ENCODE measurements around the gene MPZL1.

GRCh38 chr1:167799747-167800146, 78.0 kb downstream of the MPZL1 start:
- TF ChIP-seq, protein P1, sequence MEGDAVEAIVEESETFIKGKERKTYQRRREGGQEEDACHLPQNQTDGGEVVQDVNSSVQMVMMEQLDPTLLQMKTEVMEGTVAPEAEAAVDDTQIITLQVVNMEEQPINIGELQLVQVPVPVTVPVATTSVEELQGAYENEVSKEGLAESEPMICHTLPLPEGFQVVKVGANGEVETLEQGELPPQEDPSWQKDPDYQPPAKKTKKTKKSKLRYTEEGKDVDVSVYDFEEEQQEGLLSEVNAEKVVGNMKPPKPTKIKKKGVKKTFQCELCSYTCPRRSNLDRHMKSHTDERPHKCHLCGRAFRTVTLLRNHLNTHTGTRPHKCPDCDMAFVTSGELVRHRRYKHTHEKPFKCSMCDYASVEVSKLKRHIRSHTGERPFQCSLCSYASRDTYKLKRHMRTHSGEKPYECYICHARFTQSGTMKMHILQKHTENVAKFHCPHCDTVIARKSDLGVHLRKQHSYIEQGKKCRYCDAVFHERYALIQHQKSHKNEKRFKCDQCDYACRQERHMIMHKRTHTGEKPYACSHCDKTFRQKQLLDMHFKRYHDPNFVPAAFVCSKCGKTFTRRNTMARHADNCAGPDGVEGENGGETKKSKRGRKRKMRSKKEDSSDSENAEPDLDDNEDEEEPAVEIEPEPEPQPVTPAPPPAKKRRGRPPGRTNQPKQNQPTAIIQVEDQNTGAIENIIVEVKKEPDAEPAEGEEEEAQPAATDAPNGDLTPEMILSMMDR (IDR thresholded peaks at IDR 0.05) = no peak
- TF ChIP-seq POLR2A (IDR thresholded peaks at IDR 0.05) = no peak
